ENCODE results near the gene RAB43.
A peak's percentile ranks its signal among the peaks of the same experiment; 100 is the strongest.

Gene RAB43

GRCh38 chr3:129050556-129051295 lies 70.9 kb downstream of the RAB43 start:
- DNase-seq (ENCODE audit: extremely low read depth, low read depth): no peak
- no peak overlapping the region for H3K4me3 ChIP-seq (replicated peaks; ENCODE audit: low read depth, low read length)
- no peak for TF ChIP-seq CTCF (IDR thresholded peaks at IDR 0.05; ENCODE audit: low read depth, low read length, missing control alignments)

DNA sequence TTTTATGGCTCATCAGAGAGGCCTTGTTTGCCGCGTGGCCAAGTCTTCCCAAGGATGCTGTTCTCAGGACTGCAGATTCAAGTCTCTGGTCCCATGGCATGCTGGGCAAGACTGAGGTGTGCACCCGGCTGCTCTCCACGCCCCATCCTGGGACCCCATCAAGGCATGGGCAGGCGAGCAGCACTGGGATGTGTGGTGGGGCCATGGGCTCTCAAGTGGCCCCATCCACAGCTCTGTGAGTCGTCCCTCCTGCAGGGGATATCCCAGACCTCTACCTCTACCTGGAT lies 74.1 kb downstream of the RAB43 start:
- DNase-seq (ENCODE audit: extremely low read depth, low read depth): no peak
- H3K4me3 ChIP-seq (replicated peaks; ENCODE audit: low read depth, low read length): no peak overlapping the region
- TF ChIP-seq CTCF (IDR thresholded peaks at IDR 0.05; ENCODE audit: low read depth, low read length, missing control alignments): no peak

GRCh38 chr3:129046732-129047552 lies 74.7 kb downstream of the RAB43 start:
- no peak for DNase-seq (ENCODE audit: extremely low read depth, low read depth)

DNA sequence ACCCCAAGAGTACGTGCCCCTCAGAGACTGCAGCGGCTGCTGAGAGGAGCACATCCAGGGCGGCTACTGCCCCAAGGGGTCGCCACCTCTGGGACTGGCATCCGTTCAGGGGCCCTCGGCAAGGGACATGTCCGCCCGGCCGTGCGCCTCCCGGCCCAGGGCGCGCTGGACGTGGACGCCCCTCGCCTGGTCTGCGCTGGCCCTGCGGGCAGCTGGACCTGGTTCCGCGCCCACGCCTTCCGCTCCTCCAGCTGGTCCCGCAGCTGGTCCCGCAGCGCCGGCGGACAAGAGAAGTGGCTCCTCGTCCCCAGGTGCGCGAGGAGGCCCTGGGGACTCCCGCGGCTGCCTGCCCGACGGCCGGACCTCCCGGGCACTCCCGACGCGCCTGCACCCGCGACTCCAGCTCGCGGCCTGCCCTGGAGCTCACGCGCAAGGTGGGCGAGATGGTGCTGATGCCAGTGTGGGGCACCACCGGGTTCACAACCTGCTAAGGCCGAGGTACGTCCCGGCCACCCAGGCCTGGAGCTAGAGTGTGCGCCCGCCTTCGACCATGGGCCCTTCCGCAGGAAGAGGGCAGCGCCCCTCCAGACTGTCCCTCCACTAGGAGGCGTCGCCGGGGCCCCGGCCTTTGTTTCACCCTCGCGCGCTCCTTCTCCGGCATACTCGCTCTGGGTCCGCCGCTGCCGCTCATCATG lies 75.4 kb downstream of the RAB43 start:
- TF ChIP-seq CTCF (IDR thresholded peaks at IDR 0.05; ENCODE audit: low read depth, low read length, missing control alignments): peak; percentile 11
- 0 out of 2 replicates have a peak overlapping the region, but pooled peaks have one; percentile 4 for H3K4me3 ChIP-seq (replicated peaks; ENCODE audit: low read depth, low read length)
- DNase-seq (ENCODE audit: extremely low read depth, low read depth): no peak

More at GRCh38 chr3:129046732-129047552, 74.7 kb downstream of the RAB43 start:
- H3K4me3 ChIP-seq (replicated peaks; ENCODE audit: low read depth, low read length): no peak overlapping the region
- TF ChIP-seq CTCF (IDR thresholded peaks at IDR 0.05; ENCODE audit: low read depth, low read length, missing control alignments): no peak

DNA sequence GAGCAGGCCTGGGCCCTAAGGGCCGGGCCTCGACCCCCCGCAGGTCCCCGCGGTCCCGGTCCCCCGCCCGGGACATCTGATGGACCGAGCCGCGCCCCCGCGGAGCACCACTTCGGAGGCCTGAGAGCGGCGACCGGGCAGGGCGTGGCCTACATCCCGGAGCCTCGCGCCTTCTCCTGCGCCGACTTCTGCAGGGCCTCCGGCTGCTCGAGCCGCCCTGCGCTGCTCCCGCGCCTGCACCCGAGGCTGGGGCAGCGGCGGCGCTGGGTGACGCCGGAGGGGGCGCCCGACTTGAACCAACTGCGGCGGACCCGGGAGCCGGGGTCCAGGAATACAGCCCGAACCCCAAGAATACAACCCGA lies 75.9 kb downstream of the RAB43 start:
- no peak for DNase-seq (ENCODE audit: extremely low read depth, low read depth)
- 0 out of 2 replicates have a peak overlapping the region, but pooled peaks have one; percentile 4 for H3K4me3 ChIP-seq (replicated peaks; ENCODE audit: low read depth, low read length)
- TF ChIP-seq CTCF (IDR thresholded peaks at IDR 0.05; ENCODE audit: low read depth, low read length, missing control alignments): no peak

DNA sequence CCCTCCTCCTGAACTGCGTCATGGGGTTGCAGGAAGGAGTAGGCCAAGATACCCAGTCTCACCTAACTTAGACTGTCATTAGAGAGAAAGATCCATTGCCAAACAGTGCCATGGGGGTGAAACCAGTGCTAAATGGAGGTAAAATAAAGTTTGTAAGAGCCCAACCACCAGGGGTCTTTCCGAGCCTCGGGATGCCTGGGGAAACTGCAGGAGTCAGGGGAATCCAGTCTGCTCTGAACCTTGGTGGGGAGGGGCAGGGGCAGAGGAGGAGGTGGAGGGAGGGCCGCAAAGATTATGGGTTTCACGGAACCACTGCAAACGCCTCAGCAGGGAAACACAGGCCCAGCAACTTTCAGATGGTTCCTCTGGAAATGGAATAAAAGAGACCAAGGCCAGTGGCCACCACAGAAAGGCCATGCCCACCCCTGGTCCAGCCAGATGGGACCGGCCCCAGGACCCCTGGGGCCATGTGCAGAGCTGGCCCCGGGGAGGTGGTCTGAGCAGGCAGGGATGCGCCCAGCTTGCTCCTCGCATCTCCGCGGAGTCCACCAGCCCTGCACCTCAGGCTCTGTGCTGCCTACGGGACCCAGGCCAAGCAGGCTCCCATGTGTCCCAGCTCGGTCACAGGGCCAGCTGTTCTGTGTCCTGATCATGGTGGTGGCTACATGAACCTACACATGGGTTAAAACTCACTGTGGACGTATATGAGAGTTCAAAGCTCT lies 80.9 kb downstream of the RAB43 start:
- DNase-seq (ENCODE audit: extremely low read depth, low read depth): no peak
- no peak for TF ChIP-seq CTCF (IDR thresholded peaks at IDR 0.05; ENCODE audit: low read depth, low read length, missing control alignments)
- no peak overlapping the region for H3K4me3 ChIP-seq (replicated peaks; ENCODE audit: low read depth, low read length)
